Hepatocyte (in vitro differentiated cells): Measurements from ENCODE around the gene C19orf85. TPM values are rescaled to one million over a fixed set of nuclear protein-coding genes. Genes with fewer than 3 reads are reported as not detected.

Experiments used
- DNase-seq: peaks from one replicate; pipeline ENCODE4 v3.0.0-alpha.2; 2016; ENCODE audit warnings: low spot score
- H2AFZ ChIP-seq: fragments of 200-600 bp; sonication (generic); 2 replicates; pipeline ENCODE4 v1.6.0; 2016; ENCODE audit warnings: antibody characterized with exemption, mild to moderate bottlenecking
- H3K27ac ChIP-seq: fragments of 200-600 bp; sonication (generic); 2 replicates; pipeline ENCODE4 v1.5.1; 2016; ENCODE audit warnings: mild to moderate bottlenecking
- H3K27me3 ChIP-seq: fragments of 200-600 bp; sonication (generic); 2 replicates; pipeline ENCODE4 v1.6.1; 2016
- H3K36me3 ChIP-seq: fragments of 200-600 bp; sonication (generic); replicated peaks from 2 replicates; pipeline ENCODE4 v1.5.1; 2016; ENCODE audit warnings: low read depth; ENCODE audit not compliant: insufficient read depth
- H3K4me1 ChIP-seq: fragments of 200-600 bp; sonication (generic); 2 replicates; pipeline ENCODE4 v1.5.1; 2016; ENCODE audit warnings: mild to moderate bottlenecking, moderate library complexity; ENCODE audit not compliant: insufficient read depth
- H3K4me2 ChIP-seq: fragments of 200-600 bp; sonication (generic); 2 replicates; pipeline ENCODE4 v1.6.0; 2016
- H3K4me3 ChIP-seq: fragments of 200-600 bp; sonication (generic); 2 replicates; pipeline ENCODE4 v1.5.1; 2016; ENCODE audit warnings: mild to moderate bottlenecking
- H3K79me2 ChIP-seq: fragments of 200-600 bp; sonication (generic); 2 replicates; pipeline ENCODE4 v1.6.0; 2017; ENCODE audit warnings: mild to moderate bottlenecking
- H3K9me2 ChIP-seq: fragments of 200-600 bp; sonication (generic); replicated peaks from 2 replicates; pipeline ENCODE4 v1.6.0; 2017; ENCODE audit warnings: mild to moderate bottlenecking; ENCODE audit not compliant: insufficient read depth
- H3K9me3 ChIP-seq: fragments of 200-600 bp; sonication (generic); 2 replicates; pipeline ENCODE4 v1.5.1; 2016; ENCODE audit warnings: low read depth, mild to moderate bottlenecking
- H4K20me1 ChIP-seq: fragments of 200-600 bp; sonication (generic); 2 replicates; pipeline ENCODE4 v1.6.0; 2016; ENCODE audit warnings: mild to moderate bottlenecking; ENCODE audit not compliant: insufficient read depth, poor library complexity, severe bottlenecking
- EZH2 ChIP-seq: fragments of 200-600 bp; sonication (generic); IDR thresholded peaks from 2 replicates; pipeline ENCODE4 v1.6.1; 2016; ENCODE audit warnings: antibody characterized with exemption, mild to moderate bottlenecking, borderline replicate concordance
- EZH2phosphoT487 ChIP-seq: fragments of 200-600 bp; sonication (generic); IDR thresholded peaks from one replicate; pipeline ENCODE4 v1.6.1; 2018; ENCODE audit warnings: antibody characterized with exemption, mild to moderate bottlenecking, low read depth, moderate library complexity; ENCODE audit not compliant: unreplicated experiment, severe bottlenecking
- WGBS: methylation state at CpG from one replicate; pipeline ENCODE4 v1.1.6; 2016; ENCODE audit warnings: low lambda C conversion rate; ENCODE audit errors: missing lambda C conversion rate; 5-methylcytosine and 5-hydroxymethylcytosine counted together
- polyA plus RNA-seq: library from polyadenylated mRNA; unstranded; fragments of >200 nt; fragmentation: Nextera tagmentation; extraction: Ambion mirVana; gene quantifications from 2 replicates; pipeline ENCODE4 v1.2.1, GENCODE V29; 2016
- total RNA-seq: library from RNA; depleted of rRNA; stranded (reverse); fragments of >200 nt; gene quantifications from 2 replicates; pipeline ENCODE4 v1.2.3, GENCODE V29; 2014
- TF ChIP-seq, protein P1 (sequence below): fragments of 200-600 bp; sonication (generic); IDR thresholded peaks from 2 replicates; pipeline ENCODE4 v1.5.1; 2016; ENCODE audit warnings: antibody characterized with exemption, mild to moderate bottlenecking; ENCODE audit not compliant: poor library complexity

Gene C19orf85
- total and polyA plus RNA-seq, 2 experiments from 2014 or later, result not detected

DNA sequence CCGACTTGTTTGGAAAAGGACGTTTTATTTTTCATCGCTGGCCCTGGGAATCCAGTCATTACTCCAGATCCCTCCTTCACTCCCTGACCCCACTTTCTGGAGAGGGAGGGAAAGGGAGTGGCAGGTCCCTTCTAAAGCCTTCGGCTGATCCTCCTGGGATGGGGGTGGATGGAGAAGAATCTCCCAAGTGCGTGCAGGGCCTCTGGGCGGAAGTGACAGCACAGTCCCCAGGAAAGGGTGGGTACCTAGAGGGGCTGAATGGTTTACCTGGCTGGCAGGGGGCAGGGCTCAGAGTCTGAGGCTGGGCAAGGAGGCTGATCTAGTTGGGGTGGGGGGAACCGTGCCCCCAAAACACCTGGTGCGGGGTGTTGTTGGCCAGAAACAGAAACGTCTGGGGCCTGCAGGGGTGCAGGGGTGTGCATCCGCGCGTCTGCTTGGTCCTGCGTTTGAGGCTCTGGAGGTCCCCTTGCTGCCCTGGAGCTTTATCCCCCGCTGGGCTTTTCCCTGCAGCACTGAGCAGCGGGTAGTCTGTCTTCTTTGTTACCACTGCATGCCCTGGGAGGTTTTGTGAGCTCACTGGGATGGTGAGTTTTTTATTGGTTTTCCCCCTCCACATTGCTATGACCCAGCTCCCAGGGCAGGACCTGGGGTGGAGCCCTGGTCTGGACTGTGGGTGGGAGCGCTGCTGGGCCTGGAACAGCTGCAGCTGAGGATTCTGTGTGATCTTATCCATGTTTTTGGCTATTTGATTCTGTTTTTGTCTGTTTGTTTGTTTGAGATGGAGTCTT is 8.9 kb upstream of the C19orf85 start:
- Histone ChIP-seq H3K27me3 (no peaks in the 10 kb centered on the region), H3K4me3 (no peak overlapping the region), H3K9me2 (no peaks in the 10 kb centered on the region), H3K9me3 (no peaks in the 10 kb centered on the region), H2AFZ (no peak overlapping the region), H3K79me2 (peaks cover 14% of the 10 kb centered on the region), H3K27ac (no peak overlapping the region), H3K4me2 (no peak overlapping the region), H3K4me1 (peaks cover 13% of the 10 kb centered on the region), H4K20me1 (no peaks in the 10 kb centered on the region), H3K36me3 (no peaks in the 10 kb centered on the region)
- no peak for DNase-seq
- WGBS, result 64% methylated on average over 15 of the region's 16 CpGs
- TF ChIP-seq EZH2phosphoT487 (no peak), EZH2 (no peak)
- TF ChIP-seq, protein P1, sequence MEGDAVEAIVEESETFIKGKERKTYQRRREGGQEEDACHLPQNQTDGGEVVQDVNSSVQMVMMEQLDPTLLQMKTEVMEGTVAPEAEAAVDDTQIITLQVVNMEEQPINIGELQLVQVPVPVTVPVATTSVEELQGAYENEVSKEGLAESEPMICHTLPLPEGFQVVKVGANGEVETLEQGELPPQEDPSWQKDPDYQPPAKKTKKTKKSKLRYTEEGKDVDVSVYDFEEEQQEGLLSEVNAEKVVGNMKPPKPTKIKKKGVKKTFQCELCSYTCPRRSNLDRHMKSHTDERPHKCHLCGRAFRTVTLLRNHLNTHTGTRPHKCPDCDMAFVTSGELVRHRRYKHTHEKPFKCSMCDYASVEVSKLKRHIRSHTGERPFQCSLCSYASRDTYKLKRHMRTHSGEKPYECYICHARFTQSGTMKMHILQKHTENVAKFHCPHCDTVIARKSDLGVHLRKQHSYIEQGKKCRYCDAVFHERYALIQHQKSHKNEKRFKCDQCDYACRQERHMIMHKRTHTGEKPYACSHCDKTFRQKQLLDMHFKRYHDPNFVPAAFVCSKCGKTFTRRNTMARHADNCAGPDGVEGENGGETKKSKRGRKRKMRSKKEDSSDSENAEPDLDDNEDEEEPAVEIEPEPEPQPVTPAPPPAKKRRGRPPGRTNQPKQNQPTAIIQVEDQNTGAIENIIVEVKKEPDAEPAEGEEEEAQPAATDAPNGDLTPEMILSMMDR, result no peak

- peaks cover 11% of the 10 kb centered on the region for H3K4me1 ChIP-seq
- H3K36me3 ChIP-seq, result no peaks in the 10 kb centered on the region
- no peak overlapping the region for H2AFZ ChIP-seq
- H3K9me2 ChIP-seq, result no peaks in the 10 kb centered on the region
- no peak overlapping the region for H3K27ac ChIP-seq
- TF ChIP-seq EZH2phosphoT487, result no peak
- no peak for TF ChIP-seq EZH2
- TF ChIP-seq, protein P1, result no peak
- 87% methylated on average over 8 of the region's 8 CpGs for WGBS
- no peaks in the 10 kb centered on the region for H3K9me3 ChIP-seq
- peaks cover 4% of the 10 kb centered on the region for H3K79me2 ChIP-seq
- H3K4me2 ChIP-seq, result no peak overlapping the region
- DNase-seq, result no peak
- no peaks in the 10 kb centered on the region for H3K27me3 ChIP-seq
- no peak overlapping the region for H3K4me3 ChIP-seq
- no peaks in the 10 kb centered on the region for H4K20me1 ChIP-seq
These were observed 7.9 kb upstream of the C19orf85 start for GRCh38 chr19:55472463-55472862.

DNA sequence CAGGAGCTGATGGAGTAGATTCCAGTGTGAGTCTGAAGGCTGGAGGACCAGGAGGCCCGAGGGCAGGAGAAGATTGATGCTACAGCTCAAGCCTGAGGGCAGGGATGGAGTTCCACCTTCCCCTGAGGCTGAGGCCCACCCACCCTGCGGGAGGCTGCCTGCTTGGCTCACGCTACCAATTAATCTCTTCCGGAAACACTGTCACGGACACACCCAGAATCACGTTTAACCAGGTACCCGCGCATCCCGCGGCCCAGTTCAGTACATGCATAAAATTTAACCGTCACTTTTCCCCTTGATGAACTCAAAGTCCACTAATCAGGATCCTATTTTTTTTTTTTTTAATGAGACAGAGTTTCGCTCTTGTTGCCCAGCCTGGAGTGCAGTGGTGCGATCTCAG is 6.7 kb upstream of the C19orf85 start:
- H3K9me3 ChIP-seq, result no peaks in the 10 kb centered on the region
- H4K20me1 ChIP-seq, result no peaks in the 10 kb centered on the region
- H3K4me3 ChIP-seq, result no peak overlapping the region
- WGBS, result 91% methylated on average over 13 of the region's 13 CpGs
- no peaks in the 10 kb centered on the region for H3K9me2 ChIP-seq
- H3K4me2 ChIP-seq, result no peak overlapping the region
- H2AFZ ChIP-seq, result no peak overlapping the region
- TF ChIP-seq, protein P1, result no peak
- TF ChIP-seq EZH2, result no peak
- no peak for TF ChIP-seq EZH2phosphoT487
- no peak overlapping the region for H3K27ac ChIP-seq
- H3K79me2 ChIP-seq, result no peaks in the 10 kb centered on the region
- DNase-seq, result no peak
- H3K36me3 ChIP-seq, result no peaks in the 10 kb centered on the region
- peaks cover 10% of the 10 kb centered on the region for H3K4me1 ChIP-seq
- no peaks in the 10 kb centered on the region for H3K27me3 ChIP-seq
